ENCODE measurements around the gene NTN1.

DNA sequence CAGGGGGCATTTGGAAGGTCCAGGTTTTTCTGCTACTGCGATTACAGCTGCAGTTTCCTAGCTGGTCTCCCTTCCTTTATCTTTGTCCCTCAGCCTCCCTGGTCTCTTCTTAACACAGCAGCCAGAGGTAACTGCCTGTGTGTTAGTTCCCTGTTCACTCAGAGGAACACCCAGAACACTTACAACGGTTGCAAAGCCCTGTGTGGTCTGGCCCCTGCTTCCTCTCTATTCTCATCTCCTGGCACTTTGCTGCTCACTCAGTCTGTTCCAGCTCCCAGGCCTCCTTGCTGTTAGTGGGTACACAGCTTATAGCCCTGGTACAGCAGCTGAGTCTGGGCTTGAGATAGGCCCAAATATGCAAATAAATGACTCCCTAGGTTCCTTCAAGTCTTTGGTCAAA, 16.4 kb downstream of the NTN1 start:
- TF ChIP-seq, protein P1, sequence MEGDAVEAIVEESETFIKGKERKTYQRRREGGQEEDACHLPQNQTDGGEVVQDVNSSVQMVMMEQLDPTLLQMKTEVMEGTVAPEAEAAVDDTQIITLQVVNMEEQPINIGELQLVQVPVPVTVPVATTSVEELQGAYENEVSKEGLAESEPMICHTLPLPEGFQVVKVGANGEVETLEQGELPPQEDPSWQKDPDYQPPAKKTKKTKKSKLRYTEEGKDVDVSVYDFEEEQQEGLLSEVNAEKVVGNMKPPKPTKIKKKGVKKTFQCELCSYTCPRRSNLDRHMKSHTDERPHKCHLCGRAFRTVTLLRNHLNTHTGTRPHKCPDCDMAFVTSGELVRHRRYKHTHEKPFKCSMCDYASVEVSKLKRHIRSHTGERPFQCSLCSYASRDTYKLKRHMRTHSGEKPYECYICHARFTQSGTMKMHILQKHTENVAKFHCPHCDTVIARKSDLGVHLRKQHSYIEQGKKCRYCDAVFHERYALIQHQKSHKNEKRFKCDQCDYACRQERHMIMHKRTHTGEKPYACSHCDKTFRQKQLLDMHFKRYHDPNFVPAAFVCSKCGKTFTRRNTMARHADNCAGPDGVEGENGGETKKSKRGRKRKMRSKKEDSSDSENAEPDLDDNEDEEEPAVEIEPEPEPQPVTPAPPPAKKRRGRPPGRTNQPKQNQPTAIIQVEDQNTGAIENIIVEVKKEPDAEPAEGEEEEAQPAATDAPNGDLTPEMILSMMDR (IDR thresholded peaks at IDR 0.05): no peak
- no peak for TF ChIP-seq POLR2A (IDR thresholded peaks at IDR 0.05)

Data from adrenal gland (tissue), 5 donors.